ENCODE results near the gene GALNT18.

Gene GALNT18

DNA sequence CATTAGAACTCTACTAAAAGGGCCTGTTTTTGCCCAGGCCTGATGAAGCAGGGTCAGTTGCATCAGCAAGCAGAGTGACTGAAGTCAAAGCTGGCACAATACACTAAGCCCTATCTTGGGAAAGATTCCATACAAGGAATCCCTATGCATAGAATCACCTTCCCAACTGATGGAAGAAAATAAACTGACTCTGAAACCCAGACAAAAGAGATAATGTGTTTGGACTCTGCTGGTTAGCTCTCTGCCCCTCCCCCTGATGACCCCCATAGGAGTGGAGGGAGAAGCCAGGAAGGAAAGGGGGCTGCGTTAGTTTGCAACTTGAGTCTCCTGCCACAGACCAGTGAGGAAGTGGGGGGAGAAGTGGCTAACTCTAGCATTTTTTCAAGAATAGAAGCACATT, 32.9 kb downstream of the GALNT18 start:
- DNase-seq (ENCODE audit: low read depth in 4 of 4, low spot score in 1 of 4) = no peak

DNA sequence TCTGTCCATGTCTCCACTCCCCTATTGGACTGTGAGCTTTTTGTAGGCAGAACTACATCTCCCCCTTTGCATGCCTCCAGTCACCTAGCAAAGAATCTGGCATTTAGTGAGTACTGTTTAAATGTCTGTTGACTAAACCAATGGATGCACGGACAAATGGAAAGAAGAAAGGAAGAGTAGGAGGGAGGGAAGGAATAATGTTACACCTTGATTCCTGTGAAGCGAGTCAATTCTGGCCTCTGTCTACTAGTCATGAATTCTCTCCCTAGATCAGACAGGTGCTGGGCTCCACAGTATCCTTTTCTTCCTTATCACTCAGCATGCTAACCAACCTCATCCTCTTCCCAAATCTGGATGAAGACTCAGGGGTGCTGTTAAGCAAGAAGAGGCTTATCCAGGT, 33.6 kb downstream of the GALNT18 start:
- no peak for DNase-seq (ENCODE audit: low read depth in 4 of 4, low spot score in 1 of 4)

DNA sequence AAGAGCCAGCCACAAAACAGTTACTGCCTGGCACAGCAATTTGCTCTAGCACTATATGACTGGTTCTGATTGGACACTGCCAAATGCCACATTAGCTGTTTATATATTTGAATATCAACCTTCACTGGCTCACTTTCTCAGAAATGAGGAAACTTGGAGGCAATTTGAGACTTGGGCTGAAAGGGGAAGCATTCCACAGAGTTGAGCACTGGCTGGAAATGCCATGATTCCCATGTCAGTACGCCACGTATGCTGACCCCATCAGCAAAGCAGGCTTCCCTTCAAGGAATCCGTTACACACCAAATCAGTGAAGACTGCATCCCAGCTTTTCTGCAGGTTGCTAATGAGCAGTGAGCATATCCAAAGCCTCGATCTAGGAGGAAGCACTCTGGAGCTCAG, 34.7 kb downstream of the GALNT18 start:
- DNase-seq (ENCODE audit: low read depth in 4 of 4, low spot score in 1 of 4) = no peak

DNA sequence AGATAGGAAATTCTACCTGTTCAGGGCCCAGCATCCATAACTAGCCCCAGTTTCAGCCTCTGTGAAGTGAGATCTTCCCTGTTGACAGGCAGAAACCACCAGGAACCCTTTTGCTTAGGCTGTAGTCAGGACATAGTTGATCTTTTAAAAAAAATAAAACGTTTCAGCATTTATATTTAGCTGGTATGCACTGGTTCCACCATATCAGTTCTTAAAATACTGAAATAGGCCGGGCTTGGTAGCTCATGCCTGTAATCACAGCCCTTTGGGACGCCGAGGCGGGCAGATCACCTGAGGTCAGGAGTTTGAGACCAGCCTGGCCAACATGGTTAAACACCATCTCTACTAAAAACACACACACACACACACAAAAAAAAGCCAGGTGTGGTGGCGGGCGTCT, 35.3 kb downstream of the GALNT18 start:
- DNase-seq (ENCODE audit: low read depth in 4 of 4, low spot score in 1 of 4) = no peak

DNA sequence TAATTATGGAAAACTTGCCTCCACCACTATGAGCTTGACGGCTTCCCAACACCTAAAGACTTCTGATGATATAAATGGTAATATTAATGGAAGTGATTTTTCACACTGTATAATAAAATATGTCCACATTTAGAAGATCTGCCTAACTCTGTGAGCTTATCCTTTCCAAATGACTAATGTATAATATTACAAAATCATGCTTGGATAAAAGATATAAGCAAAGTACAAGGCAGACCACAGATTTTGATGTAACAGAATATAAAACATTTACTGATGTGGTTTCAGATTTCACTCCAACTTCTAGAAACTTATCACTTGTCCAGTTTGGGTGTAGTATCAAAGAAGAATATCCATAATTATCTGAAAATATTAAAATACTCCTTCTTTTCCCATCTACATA, 36.9 kb downstream of the GALNT18 start:
- no peak for DNase-seq (ENCODE audit: low read depth in 4 of 4, low spot score in 1 of 4)

DNA sequence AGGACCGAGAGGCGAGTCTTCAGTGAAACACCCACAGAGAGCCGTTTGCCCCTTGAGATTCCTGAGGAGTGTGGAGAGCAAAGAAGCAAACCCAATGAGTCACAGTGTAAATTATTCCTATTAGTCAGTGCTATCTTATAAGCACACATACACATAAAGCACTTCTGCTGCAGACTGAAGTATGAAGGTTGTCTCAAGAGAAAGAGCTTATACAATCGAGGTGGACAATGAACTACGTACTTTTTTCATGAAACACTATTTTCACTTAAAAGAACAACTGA, 37.3 kb downstream of the GALNT18 start:
- DNase-seq (ENCODE audit: low read depth in 4 of 4, low spot score in 1 of 4) = no peak

DNA sequence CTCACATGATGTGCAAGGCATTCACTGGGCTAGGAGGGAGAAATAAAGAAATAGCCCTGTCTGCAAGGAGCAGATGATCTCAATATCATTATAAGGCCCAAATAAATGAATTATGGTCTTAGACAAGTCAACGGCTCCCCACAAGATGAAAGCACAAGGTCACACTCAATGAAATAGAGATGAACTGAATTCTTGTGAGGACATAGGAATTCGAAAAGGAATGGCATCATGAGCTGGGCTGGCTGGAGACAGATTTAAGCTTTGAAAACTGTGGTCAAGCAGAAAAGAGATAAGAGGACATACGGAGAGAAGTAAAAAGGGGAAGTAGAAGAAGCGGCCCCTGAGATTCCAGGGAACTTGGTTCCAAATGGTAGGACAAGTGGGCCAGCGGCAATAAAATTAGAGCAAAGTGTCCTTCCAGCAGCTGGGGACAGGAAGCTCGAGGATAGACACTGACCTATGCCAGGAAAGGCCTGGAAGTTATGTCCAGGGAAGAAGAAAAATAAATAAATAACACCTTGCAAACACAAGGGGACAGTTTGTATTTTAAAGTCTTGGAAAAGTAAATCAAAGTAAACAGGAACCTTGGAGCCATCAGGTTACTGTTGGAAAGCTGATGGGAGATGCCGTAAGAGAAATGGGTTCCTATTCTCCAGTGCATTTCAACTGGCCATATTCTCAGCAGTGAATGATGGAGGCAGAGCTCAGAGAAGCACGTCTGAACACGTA, 37.8 kb downstream of the GALNT18 start:
- DNase-seq (ENCODE audit: low read depth in 4 of 4, low spot score in 1 of 4) = no peak

DNA sequence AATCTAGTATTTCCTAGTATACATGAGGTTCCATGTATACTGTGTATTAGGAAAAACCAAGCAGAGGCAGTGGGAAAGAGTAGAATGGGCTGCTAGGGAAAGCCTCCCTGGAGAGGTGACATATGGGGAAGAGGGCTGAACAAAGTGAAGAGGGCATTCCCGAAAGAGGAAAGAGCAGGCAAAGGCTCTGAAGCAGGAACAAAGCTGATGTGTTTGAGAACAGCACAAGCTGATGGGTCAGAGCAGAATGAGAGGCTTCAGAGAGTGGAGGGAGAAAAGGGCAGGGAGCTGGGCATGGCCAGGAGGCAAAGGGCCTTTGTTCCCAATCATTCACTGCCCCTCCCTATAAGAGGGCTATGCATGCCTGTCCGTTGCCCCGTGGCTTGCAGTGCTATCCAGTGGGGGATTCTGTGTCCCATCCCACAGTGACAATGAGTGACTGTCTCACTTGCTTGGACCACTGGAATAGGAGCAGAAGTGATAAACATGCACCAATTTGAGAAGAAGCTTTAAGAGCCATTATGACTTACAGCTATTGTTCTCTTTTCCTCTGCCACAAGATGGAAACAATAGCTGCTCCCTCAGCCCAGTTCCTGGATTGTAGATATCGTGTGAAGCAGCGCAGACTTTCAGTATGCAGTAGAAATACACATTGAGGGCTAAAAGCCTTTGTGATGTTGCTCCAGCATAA, 39.6 kb downstream of the GALNT18 start:
- no peak for DNase-seq (ENCODE audit: low read depth in 4 of 4, low spot score in 1 of 4)

DNA sequence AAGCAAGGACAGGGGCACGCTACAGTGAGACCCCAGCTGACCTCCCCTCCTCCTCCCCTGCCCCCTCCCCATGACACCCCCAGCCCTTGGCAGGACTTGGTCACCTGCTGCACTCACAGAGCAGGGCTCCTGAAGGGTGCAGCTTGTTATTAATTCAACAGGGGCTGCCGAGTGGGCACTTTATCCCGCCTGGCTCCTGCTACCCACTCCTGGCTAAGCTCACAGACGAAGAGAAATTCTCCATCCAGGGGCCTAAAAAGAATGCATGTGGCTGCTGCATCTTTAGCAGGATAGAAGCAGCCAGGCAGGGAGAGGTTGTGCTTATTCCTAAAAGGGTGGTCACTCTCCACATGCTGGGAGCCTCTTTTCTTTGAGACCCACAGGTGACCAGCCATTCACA, 40.3 kb downstream of the GALNT18 start:
- DNase-seq (ENCODE audit: low read depth in 4 of 4, low spot score in 1 of 4) = no peak

DNA sequence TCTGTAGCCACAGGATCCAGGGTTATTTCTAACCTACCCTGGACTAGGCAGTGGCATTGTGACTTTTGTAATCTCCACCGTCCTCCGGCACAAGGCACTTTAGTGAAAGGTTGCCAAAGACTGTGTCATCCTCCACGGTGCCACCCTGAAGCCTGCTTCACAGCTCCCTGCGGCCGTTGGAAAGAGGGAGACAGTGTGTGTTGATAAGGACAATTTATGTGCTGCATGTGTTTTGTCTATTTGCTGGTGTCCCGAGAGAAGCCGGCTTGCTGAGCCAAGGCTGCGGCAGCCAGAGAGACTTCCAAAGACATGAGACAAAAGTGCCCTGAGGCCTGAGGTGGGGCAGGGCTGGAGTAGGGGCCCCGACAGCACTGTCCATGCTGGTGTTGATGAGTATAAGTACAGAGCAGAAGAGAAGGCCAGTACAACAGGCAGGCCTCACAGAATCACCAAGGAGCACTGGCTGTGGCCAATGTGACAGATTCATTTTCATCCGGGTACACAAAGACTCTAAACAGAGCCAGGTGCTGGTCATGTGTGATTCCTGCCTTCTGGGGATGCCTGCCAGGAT, 40.9 kb downstream of the GALNT18 start:
- no peak for DNase-seq (ENCODE audit: low read depth in 4 of 4, low spot score in 1 of 4)

DNA sequence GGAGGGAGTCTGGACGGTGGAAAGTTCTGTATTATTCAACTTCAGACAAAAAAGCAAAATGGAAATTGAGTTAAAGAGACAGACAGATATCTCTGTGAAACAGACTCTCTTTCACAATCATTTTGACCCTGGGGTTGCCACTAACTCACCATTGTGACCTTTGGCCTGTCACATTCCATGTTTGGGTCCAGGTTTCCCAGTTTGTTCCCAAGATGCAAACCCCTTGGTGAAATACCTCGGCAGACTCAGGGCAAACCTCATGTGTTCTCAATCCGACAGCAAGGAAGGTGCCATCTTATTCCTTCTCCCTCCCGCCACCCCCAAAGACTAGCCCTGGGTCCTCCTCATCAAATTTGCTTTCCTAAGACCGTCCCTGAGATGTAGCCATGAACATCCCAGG, 41.8 kb downstream of the GALNT18 start:
- no peak for DNase-seq (ENCODE audit: low read depth in 4 of 4, low spot score in 1 of 4)

DNA sequence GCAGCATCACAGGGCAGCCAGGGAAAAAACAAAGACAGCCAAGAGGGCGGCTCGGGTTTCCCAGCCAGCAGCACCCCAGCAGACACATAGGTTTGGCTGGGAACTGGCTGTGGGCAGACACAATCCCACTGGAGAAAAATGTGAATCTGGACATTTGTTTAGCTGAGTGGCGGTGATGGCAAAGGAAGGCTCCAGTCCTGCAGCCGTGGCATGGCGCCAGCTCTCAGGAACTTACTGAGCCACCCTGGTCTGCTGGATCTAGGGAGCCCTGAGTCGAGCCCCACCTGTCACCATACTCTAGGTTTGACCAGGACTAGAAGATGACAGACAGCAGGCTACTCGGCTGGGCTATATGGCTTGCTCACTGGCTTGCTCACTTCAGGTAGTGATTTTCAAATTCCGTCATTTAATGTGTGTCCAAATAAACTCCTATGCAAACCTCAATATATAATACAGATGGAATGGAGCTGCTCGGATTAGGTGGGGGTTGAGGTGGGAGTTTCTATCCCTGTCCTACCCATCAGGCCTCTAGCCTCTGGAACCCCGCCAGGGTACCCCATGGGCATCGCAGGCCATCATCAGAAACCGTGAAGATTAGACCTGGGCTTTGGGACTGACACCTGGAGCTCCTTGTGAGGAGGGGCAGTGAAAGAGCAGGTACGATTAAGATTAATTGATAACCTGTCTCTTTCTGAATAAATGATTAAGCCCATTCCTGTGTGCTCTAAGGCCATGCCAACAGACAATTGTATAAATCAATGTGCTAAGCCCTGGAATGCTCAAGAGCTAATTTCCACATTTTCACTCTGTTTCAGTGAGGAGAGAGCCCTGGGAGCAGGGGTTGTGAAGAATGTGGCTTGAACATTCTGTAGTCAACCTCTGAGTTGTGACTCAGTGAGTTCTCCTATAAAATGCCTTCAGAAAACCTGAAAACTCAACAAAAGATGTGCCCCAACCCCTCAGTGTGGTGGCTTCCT, 42.5 kb downstream of the GALNT18 start:
- DNase-seq (ENCODE audit: low read depth in 4 of 4, low spot score in 1 of 4) = no peak

DNA sequence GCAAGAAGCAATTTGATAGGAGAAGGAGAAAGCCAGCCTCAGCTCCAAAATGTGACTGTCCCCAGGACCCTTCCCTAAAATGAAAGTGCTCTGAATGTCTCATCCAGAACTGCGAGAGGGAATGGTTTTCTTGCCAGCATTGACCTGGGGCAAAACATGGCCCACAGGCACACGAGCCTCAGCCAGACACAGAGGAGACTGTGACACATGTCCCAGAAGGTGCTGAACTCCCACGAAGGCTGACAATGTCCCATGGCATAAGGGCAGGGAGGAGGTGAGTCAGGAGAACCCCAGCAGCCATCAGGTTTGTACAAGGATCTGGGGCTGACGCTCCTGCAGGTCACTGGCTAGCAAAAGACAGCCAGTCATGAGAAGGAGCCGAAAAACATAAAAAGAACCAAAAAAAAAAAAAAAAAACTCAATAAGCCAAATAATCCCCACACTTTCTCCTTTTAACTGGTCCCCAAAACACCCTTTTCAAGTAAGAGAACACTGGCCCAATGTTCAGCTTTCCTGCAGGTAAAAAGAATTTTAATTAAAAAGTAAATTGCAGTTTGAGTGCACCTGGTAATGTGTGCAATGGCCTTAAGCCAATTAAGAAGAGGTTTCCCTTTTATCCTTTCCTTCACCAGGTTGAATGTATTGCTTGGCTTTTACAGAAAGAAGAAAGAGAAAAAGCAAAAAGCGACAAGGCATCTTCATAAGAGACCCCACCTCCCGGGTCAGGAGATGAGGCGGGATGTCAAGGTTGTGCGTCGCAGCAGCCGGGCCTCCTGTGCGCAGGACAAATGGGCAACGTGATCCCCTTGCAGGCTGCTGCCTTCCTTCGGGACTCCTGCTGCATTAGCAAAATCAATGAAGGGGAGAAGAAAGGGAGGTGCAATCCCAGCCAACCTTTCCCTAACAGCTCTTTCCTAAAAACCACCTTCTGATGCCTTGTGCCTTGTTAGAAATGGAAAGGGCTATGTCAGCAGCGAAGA, 43.6 kb downstream of the GALNT18 start:
- DNase-seq (ENCODE audit: low read depth in 4 of 4, low spot score in 1 of 4) = no peak

DNA sequence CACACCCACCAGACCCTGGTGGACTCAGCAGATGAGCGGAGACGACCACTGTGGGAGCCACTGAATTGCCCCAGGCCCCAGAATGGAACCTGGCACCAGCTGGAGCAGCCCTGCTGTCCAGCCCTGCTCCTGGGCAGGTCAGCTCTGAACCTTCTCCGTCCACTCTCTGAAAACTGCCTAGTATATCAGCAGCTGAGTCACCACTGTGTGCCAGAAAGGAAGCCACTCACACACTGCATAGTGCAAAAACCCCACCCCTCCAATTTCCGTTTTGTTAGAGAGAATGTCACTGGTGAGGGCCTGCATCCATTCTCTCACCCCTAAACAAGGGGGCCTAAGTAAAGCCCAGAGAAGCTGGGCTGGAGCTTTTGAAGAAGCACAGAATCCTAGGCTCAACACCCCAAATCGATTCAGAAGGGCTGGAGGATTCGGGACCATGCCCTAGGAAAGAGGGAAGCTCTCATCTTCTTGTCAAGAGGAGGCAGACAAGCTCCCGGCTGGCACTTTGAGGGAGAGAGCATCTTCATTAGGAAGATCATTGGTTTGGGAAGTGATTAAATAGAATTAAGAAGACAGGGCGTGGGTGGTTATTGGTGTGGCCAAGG, 44.5 kb downstream of the GALNT18 start:
- no peak for DNase-seq (ENCODE audit: low read depth in 4 of 4, low spot score in 1 of 4)

DNA sequence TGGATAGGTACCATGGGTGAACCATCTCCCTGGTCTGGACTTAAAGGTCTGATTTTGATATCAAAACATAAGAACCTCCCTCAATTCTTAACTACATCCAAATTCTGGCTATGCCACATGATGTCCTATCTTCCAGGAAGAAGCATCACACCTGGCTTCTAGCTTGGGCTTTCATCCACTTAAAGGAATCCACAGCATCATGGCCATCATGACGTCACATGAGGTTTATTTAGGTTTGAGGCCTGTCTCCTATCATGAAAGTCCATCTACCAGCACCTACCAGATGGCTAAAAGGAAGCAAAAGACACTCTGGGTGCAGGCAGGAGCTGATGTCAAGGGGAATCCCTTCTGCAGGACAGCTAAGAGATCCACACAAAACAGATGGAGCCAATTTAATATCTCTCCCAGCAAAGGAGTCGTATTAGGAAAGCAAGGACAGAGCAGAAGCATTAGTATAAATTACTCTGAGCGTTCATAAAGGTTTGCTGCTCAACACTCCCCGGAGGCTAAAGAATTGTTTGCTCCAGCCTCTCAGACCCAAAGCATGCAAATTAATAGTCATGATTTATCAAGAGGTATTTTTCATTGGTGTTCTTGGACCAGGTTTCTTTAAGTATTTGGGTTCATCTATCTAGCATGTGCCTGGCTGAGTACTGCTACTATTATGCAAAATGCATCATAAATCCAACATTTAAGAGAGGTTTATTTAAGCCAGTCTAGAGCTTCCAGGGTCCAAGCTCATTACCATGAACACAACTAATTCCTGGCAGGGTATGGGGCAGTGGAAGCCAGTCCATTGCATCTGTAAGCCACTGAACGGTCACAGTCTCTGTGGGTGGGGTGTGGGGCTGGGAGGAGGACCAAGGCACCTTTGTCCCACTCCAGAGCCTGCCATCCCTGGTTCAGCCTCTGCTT, 47.2 kb downstream of the GALNT18 start:
- no peak for DNase-seq (ENCODE audit: low read depth in 4 of 4, low spot score in 1 of 4)

DNA sequence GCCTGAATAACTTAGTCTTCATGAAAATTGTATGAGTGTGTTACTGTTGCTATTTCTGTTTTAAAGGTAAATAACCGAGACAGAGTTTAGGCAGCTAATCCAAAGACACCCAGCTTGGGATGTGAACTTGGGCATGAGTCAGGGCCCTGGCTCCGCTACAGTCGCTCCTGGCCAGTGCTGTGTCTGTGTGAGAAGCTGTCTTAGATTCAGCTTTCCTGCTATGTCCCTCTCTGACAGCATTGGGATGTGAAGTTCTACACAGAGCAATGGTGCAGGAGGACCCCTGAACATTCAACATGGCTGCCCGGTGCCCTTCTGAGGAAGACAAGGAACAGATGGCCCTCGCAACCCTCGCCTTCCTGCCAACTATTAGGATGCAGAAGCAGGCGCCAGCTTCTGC, 49.4 kb downstream of the GALNT18 start:
- DNase-seq (ENCODE audit: low read depth in 4 of 4, low spot score in 1 of 4) = no peak

DNA sequence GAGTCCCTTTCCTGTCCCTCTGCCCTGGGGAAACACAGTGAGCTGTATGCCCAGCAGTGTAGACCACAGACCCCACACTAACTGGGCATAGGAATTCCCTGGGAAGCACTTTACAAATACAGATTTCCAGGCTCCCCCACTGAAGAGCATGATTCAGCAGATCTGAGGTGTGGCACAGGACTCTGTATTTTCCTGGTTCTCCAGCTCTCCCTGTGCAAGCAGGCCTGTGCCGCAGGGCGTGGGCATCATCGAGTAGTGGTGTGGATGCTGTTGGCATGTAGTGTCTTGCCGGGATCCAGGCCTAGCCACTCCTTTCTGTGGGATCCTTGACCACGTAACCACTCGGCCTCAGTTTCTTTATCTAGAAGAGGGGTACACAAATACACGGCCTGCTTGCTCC, 49.9 kb downstream of the GALNT18 start:
- DNase-seq (ENCODE audit: low read depth in 4 of 4, low spot score in 1 of 4) = no peak

DNA sequence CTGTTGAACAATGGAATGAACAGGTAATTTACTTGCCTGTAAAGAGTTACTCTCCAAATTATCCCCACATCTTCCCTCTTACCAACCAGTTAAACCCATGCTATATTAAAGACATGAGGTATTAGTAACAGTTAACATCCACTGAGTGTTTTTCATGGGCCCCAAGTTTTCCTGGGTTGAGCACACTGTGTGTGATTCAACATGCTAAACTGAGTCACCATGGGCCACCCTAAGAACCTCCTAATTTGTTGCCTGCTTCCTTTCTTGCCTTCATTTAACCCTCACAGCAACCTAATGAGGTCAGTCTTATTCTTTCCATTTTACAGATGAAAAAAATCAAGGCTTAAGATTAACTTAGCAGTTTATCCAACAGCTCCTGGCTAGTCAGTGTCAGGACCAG, 51.0 kb downstream of the GALNT18 start:
- no peak for DNase-seq (ENCODE audit: low read depth in 4 of 4, low spot score in 1 of 4)

DNA sequence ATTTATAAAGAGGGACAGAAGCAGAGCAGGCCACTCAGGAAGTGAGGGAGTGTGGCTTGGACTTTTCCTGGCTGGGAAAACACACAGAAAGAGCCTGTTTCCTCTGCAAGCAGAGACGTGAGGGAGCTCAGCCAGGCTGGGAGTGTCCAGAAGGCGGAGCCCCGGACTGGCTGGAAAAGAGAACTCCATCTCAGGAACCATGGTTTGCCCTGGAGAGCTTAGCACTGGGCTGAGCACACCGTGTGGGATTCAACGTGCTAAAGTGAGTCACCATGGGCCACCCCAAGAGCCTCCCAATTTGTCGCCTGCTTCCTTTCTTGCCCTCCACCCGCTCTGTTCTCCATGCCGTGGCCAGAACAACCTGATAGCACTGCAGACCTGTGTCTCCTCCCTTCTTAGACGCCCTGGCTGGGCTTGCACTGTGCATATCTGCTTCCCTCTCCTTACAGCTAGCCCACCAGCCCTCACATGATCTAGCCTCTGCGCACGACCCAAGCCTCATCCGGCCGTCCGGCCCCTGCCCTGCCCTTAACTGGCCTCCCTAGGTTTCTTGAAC, 51.8 kb downstream of the GALNT18 start:
- no peak for DNase-seq (ENCODE audit: low read depth in 4 of 4, low spot score in 1 of 4)
